ENCODE results near the gene CPEB3.

GRCh38 chr10:92130622-92131274, 160.1 kb downstream of the CPEB3 start:
- TF ChIP-seq FOXK2 (IDR thresholded peaks at IDR 0.05), result no peak
- TF ChIP-seq SP1 (IDR thresholded peaks at IDR 0.05), result no peak
- no peak for TF ChIP-seq BHLHE40 (IDR thresholded peaks at IDR 0.05; ENCODE audit: borderline replicate concordance)
- no peak for TF ChIP-seq FOXM1 (IDR thresholded peaks at IDR 0.05; ENCODE audit: borderline replicate concordance)
- TF ChIP-seq ARNT (IDR thresholded peaks at IDR 0.05), result no peak
- no peak for TF ChIP-seq FOXA1 (IDR thresholded peaks at IDR 0.05)
- no peak for TF ChIP-seq NFRKB (IDR thresholded peaks at IDR 0.05)
- no peak for TF ChIP-seq L3MBTL2 (conservative IDR thresholded peaks at IDR 0.05)
- TF ChIP-seq TARDBP (IDR thresholded peaks at IDR 0.05), result no peak
- no peak for TF ChIP-seq SUZ12 (IDR thresholded peaks at IDR 0.05)
- TF ChIP-seq PKNOX1 (IDR thresholded peaks at IDR 0.05), result no peak
- TF ChIP-seq ZNF384 (IDR thresholded peaks at IDR 0.05), result no peak
